Endothelial cell of hepatic sinusoid (primary cell): Measurements from ENCODE around the gene XRN2.

ENCODE experiments used
- in situ Hi-C: cut with HindIII; loops from 2 replicates; pipeline ENCODE4 v1.10.0; 2017; ENCODE audit warnings: low sequenced_read_pairs

XRN2 gene

GRCh38 chr20:21289651-21290050 lies 13.5 kb upstream of the XRN2 start:
- in situ Hi-C loops, result no loop called here

- in situ Hi-C loops, result no loop called here
Measured at GRCh38 chr20:21291026-21291425, 12.1 kb upstream of the XRN2 start.

DNA sequence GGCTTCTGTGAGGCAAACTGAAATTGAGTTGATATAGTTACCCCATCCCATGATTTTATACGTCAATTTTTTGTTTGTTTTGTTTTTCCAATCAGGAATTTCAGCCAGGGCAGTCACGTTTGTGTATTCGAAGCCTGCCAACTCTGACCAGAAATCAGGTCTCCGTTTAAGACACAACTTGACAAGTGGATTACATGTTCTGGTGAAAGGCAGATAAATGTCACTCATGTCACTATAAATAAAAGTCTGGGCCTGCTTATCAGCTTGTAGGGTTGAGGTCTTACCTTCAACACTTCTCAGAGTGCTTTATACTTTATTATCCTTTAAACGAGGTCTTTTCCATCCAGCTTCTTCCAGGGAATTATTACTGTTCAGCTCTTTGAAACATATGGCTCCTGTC lies 8.4 kb upstream of the XRN2 start:
- in situ Hi-C loops, result no loop called here

DNA sequence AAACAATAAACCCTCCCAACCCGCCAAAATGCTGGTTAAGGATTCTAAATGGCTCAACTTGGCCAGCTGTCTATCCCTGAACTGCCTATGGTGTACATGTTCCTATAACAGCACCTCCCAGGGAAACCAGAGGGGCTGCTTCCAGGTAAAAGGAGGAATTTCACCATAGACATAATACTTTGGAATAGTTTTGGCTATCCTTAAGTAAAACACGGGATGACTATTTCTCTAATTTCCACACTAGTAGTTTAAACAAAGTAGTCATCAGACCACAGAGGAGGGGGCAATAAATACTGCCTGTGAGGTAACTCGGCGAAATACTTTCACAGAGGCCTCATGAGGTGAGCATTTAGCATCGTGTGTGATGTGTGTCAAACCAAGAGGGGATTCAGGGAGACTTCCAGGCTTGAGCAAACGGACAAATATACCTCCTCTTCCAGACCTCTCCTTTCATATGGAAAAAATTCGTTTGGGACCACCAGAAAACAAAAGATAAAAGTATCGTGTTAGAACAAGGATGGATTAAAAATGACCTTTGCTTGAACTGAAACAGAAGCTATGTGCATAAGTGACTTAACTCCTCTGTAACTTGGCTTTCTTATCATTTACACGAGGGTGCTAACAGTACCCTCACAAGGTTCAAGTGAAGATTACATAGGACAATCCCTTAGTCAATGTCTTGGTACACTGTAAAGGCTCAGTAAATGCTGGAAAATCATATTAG lies 1.0 kb upstream of the XRN2 start:
- in situ Hi-C loops, result no loop called here

DNA sequence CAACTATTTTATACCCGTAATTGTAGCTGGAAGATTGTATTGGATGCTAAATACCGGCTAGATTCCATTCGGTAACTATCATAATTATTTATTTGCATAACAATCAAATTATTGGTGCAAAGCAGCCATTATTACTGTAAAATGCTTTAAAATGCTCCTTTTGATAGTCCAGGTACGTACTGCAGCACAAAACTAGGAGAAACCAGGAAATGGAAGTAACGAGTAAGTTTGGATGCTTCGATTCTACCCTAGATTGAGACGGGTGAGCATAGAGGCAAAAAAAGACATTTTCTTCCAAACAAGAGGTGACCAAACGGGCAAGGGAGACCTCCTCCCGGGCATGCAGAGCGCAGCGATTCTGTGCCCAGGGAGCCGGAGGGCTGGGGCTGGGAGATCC lies 469 bp upstream of the XRN2 start:
- in situ Hi-C loops, result no loop called here

- in situ Hi-C loops, result no loop called here
Measured at GRCh38 chr20:21303872-21304586, 898 bp downstream of the XRN2 start.

DNA sequence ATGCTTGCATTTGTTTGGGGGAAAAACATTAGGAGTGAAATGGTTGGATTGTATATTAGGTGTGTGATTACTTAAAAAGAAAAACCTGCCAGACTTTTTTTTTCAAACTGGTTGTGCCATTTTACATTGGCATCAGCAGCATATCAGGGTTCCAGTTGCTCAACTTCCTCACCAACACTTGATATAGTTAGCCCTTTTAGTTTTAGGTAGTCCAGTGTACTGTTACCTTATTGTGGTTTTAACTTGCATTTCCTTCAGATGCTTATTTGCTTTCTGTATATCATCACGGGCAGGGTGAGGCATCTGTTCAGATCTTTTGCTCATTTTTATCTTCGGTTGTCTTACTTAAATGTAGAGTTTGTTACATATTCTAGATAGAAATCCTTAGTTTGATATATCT lies 5.2 kb downstream of the XRN2 start:
- in situ Hi-C loops, result no loop called here

DNA sequence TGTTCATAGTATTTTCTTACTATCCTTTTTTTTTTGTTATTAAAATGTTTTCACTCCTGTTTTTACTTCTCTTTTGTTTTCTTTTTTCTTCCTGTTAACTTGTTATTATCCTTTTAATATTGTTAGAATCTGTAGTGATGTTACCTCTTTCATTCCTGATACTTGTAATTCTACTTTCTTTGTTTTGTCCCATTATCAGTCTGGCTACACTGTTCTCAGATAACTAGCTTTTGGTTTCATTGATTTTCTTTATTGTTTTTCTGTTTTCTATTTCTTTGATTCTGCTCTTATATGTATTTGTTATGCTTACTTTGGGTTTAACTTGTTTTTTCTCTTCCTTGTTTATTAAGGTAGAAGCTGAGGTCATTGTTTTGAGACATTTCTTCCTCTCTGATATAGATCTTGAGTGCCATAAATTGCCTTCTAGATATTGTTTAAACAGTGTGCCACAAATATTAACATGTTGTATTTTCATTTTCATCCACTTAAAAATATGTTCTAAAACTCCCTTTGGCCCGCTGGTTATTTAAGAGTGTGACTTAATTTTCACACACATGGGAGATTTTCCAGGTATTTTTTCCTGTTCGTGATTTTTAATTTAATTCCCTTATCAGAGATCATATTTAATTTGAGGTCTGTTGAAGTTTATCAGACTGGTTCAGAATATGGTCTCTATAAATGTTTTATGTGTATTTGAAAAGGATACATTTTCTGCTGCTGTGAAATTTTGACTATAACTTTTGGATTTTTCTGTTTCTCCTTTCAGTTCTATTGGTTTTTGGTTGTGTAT lies 6.7 kb downstream of the XRN2 start:
- in situ Hi-C loops, result no loop called here

- in situ Hi-C loops, result no loop called here
Measured at GRCh38 chr20:21312813-21313474, 9.8 kb downstream of the XRN2 start.

GRCh38 chr20:21315138-21315537 lies 12.0 kb downstream of the XRN2 start:
- in situ Hi-C loops, result no loop called here

- in situ Hi-C loops, result no loop called here
Measured at GRCh38 chr20:21322083-21322710, 19.1 kb downstream of the XRN2 start.

GRCh38 chr20:21322921-21323331 lies 19.8 kb downstream of the XRN2 start:
- in situ Hi-C loops, result no loop called here

DNA sequence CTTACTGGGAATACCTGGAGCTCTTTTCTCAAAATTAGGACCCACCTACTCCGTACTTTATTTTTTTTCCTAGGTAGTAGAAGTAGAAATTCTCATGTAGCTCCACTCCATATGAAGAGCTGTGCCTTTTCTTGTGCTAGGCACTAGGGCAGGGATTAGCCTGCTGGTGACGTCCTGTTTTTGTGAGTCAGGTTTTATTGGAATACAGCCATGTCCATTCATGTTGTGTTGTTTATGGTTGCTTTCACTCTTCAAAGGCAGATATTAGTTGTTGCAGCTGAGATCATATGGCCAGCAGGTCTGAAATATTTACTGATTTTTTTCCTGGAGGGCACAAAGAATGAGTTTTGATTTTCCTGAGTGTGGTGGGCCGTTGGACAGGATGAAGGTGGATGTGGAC lies 20.5 kb downstream of the XRN2 start:
- in situ Hi-C loops, result no loop called here

DNA sequence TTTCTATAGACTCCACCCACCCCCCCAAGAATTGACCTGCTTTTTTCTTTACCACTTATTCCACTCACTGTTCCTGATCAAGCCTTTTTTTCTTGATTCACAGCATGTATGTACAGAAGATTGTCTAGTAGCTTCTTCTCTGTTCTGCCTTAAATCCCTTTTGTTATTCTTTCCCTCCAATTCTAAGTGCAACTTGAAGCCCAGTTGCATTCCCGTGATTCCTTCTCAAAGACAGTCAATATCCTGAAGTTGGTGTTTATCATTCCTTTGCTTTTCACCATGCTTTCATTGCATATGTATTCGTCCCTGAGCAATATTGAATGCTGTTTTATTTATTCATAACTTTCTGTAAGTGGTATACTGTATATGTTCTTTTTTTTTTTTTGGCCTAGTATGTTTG lies 21.0 kb downstream of the XRN2 start:
- in situ Hi-C loops, result no loop called here

DNA sequence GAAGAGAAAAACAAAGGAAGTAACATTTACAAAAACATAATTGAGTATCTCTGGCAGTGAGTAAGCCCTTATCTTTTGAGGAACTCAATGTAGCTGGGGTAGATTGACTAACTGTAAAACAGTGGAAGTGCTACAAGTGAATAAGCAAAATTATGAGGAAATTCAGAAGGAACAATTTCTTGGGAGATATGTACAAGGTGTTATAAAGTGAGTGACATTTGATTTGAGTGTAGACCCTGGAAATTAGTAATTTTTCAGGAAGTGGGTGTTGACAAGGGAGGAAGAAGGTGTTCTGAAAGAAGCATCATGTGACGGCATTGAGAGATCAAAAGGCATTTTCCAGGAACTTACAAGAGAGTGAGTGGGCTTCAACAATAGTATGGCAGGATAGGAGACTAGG lies 22.2 kb downstream of the XRN2 start:
- in situ Hi-C loops, result no loop called here

- in situ Hi-C loops, result no loop called here
Measured at GRCh38 chr20:21326700-21327099, 23.6 kb downstream of the XRN2 start.

DNA sequence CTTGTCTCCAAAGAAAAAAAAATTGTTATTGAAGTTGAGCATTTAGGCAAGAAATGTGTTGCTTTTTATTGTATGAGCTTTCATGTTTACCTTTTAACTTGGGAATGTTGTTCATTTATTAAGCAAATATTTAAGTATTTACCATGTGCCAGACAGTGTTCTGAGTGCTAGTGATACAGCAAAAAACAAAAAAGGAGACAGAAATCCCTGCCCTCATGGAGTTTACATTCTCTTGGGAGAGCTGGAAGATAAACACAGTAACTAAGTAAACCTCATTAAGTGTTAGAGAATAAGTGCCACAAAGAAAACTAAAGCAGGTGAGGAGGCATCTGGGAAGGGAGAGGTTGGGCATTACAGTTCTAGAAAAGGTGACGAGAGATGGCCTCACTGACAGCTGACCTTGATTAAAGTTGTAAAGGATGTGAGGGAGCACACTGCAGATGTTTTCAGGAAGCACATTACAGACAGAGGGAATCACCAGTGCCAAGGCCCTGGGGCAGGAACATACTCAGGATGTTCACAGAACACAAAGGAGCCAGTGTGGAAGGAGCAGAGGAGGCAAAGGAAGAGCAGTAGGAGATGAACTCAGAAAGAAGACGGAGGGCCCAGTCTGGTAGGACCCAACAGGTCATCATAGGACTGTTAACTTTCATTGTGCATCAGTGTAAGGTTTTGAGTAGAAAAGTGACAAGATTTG lies 33.5 kb downstream of the XRN2 start:
- in situ Hi-C loops, result loop anchor here (5.0 kb wide), 1 partner anchor 46 kb away; no protein-coding TSS in a partner anchor

DNA sequence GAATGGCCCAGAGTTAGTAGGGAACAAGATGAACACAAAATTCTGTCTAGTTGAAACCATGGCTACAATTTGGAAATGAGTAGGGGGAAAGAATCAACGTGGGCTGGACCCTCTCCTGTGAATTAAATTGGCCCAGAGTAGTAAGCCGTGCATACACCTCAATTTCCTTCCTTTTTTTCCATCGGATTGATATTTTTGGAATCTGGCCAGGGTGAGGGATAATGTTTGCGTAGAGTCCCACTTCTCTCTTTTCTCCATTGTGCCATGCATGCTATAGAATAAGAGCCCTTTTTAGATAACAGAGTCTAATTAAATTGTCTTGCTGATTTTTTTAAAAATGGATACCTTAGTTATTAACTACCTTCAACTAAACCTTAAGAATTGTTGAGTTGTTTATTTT lies 35.2 kb downstream of the XRN2 start:
- in situ Hi-C loops, result loop anchor here (5.0 kb wide), 1 partner anchor 44 kb away; no protein-coding TSS in a partner anchor

GRCh38 chr20:21339499-21339898 lies 36.4 kb downstream of the XRN2 start:
- in situ Hi-C loops, result loop anchor here (5.0 kb wide), 1 partner anchor 43 kb away; no protein-coding TSS in a partner anchor
